Measurements from ENCODE around the gene TAS2R1.

DNA sequence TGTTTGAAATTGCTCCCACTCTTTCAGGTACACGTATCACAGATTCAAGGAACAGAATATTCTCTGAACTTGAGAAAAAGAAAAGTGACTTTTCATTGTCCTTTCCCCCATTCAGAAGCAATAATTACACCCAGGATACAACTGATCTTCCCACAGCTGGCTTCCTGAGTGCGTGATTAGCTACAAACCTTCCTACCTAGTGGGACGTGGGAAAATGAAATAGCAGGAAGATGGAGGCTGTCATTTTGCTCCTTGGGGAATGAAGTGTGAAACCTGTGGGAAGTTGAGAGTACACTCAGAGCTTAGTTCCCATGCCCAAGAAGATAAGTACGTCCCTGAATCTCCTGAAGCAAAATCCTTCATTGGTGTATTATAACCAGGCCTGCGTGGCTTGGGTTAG is 2.6 kb downstream of the TAS2R1 start:
- TF ChIP-seq, protein P1, sequence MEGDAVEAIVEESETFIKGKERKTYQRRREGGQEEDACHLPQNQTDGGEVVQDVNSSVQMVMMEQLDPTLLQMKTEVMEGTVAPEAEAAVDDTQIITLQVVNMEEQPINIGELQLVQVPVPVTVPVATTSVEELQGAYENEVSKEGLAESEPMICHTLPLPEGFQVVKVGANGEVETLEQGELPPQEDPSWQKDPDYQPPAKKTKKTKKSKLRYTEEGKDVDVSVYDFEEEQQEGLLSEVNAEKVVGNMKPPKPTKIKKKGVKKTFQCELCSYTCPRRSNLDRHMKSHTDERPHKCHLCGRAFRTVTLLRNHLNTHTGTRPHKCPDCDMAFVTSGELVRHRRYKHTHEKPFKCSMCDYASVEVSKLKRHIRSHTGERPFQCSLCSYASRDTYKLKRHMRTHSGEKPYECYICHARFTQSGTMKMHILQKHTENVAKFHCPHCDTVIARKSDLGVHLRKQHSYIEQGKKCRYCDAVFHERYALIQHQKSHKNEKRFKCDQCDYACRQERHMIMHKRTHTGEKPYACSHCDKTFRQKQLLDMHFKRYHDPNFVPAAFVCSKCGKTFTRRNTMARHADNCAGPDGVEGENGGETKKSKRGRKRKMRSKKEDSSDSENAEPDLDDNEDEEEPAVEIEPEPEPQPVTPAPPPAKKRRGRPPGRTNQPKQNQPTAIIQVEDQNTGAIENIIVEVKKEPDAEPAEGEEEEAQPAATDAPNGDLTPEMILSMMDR (IDR thresholded peaks at IDR 0.05; ENCODE audit: low read length): no peak
- no peak for TF ChIP-seq EZH2phosphoT487 (IDR thresholded peaks at IDR 0.05; ENCODE audit: low read length)
- no peak for TF ChIP-seq EZH2 (optimal IDR thresholded peaks at IDR 0.05; ENCODE audit: low read depth, low read length)

Data from MM.1S (cell line).